GM21447 (cell line): ENCODE data around the gene ACTN1.

Experiments used
- ATAC-seq: cut with Tn5 transposase; IDR thresholded peaks from one replicate; pipeline ENCODE4 v1.9.1; 2021; ENCODE audit not compliant: unreplicated experiment

The ACTN1 gene

DNA sequence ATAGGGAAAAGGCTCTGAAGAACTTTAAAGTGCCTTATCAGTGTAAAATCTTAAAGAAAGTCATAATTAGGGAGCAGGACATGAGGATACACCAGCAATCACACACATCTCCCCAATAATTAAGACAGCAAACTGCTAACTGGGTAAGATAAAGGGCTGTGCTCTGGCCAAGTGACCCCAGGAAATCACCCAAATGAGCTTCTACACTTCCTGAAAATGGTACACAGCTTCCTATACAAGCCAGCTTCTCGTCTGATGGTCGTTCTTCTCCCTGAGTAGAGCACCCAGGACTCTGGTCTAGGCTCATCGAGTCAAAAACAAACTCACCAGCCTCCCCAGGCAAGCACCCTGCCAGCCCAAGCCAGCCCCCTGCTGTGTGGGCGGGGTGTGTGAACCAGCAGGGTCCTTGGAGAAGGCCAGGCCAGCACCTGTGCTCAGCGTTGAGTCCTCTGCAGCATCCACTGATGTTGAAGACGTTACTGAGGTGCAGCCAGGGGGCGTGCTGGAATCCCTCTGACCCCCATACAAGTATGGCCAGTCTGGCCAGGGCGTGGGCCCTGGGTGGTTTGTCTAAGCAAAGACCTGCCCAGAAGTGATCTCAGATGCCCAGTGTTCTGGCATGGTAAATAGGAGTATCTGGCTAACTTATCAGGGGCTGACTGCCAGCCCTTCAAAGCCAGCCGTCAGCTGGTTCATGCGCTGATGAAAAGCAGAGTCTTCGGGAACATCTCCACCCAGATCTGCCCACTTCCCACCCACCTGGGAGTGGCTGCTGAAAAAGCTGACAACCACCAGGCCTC is 41.4 kb downstream of the ACTN1 start:
- no peak for ATAC-seq

DNA sequence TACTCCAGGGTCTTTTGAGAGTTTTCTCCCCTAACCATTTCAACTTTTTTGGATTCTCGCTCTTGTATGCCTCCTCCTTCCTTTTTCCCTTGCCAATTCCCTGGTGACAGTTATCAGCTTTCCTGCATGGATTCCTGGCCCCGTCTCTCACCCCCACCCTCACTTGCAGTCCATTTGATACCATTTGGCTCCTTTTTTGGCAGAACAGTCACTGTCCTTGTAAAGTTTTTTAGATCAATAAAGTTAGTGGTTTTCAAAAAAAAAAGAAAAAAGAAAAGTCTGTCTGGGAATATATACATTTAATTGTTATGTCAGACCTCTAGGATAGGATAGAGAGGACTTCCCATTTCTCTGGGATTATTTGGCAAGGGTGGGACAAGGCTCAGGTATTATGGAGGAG is 42.1 kb downstream of the ACTN1 start:
- no peak for ATAC-seq

DNA sequence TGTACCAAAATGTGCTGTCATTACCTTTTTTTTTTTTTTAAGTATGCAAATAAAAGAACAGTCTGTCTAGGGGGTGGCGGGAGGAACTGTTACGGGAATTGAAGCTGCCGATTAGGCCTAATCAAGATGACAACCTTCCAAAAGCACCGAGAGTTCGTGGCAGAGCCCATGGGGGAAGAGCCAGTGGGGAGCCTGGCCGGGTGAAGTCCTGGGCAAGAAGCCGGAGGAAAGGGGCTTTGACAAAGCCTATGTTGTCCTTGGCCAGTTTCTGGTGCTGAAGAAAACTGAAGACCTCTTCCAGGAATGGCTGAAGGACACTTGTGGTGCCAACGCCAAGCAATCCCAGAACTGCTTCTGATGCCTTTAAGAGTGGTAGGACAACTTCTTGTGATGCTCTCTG is 42.6 kb downstream of the ACTN1 start:
- ATAC-seq, result no peak

DNA sequence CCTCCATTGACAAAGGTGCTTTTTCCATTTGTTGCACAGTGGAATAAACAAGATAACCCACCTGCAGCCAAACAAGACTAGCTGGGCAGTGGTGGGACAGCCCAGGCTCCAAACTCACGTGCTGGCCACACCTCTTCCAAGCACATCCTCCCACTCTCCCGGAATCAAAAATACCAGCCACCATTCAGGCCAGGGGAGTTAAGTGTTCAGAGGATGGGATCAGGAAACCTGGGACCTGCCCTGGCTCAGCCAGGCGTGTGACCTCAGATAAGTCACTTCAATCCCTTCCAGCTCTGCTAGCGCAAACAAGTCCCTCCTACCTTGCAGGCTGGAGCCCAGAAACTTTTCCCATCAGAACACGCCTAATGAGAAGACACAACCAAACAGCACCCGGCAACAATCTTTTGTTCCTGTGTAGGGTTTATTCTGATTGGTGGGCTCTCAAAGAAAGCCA is 43.3 kb downstream of the ACTN1 start:
- no peak for ATAC-seq

DNA sequence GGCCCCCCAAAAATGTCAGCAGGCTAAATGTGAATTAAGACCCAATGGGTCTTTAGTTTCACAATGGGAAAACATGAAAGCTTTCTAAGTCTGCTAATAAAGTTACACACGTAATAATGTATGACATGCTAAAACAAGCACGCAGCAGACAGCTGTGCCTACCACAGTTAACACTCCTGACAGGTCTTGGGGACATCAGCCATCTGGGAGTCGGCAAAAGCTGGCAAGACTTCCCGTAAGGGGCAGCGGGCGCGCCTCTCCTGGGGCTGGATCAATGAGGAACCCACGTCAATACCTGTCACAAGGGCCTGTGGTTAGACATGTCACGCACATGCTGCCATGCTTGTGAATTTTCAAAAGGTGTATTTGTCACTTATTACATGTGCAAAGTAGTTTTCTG is 45.0 kb downstream of the ACTN1 start:
- no peak for ATAC-seq

DNA sequence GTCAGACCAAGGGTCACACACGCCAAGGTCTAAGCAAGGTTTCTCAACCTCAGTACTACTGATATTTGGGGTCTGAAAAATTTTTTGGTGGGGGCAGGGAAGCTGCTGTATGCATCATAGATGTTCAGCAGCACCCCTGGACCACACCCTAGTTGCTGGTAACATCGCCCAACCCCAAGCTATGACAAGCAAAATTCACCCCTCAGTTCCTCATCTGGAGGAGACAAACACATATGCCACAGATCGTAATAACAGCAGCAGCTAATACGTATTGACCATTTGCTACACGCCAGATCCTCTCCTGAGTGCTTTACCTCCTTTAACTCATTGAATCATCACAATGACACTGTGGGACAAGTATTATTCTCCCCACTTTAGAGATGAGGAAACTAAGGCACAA is 46.4 kb downstream of the ACTN1 start:
- no peak for ATAC-seq

DNA sequence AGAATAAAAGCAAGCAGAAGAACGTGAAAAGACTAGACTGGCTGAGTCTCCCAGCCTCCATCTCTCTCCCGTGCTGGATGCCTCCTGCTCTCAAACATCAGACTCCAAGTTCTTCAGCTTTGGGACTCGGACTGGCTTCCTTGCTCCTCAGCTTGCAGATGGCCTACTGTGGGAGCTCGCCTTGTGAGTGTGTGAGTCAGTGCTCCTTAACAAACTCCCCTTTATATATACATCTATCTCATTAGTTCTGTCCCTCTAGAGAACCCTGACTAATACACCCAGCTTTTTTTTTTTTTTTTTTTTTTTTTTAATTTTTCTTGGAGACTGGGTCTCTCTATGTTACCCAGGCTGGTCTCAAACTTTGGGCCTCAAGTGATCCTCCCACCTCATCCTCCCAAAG is 46.9 kb downstream of the ACTN1 start:
- ATAC-seq, result no peak

DNA sequence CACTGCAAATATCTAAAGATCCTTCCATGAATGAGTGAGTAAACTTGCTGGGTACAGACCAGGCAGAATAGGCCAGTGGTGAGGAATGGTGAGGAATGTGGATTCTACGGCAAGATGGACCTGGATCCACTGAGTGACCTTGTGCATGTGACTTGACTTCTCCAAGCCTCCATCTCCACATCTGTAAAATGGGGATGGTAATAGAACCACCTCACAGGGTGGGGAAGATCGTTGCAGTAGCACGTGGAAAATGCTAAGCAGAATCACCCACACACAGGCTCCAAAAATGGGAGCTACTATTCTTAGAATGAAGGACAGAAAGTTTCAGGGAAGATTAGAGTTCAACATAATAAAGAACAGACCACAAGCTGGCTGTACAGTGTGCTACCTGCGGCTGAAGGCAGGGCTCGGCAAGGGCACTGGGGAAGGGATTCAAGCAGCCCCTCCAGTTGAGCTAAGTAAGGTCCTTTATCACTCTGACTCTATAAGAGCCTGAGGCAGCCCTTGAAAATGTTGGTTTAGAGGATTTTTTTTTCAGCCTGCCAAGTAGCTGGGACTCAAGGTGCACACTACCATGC is 47.5 kb downstream of the ACTN1 start:
- ATAC-seq, result no peak

DNA sequence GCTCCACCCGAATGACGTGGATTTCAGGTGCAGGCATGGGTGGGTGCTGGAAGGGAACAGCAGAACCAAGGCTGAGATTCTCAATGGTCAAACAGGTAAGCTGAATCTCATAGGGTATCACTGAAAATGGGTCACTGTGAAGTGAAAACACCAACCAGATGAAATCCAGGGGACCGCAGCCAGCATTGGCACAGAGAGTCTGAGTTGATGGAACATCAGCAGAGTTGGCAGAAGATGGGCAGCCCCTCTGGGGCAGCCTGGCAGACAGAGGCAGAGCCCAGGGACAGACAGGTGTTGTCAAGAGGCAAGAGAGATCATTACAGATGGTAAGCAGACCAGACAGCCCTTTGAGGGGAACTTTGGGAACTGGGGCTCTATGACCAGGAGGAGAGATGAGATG is 48.0 kb downstream of the ACTN1 start:
- no peak for ATAC-seq

DNA sequence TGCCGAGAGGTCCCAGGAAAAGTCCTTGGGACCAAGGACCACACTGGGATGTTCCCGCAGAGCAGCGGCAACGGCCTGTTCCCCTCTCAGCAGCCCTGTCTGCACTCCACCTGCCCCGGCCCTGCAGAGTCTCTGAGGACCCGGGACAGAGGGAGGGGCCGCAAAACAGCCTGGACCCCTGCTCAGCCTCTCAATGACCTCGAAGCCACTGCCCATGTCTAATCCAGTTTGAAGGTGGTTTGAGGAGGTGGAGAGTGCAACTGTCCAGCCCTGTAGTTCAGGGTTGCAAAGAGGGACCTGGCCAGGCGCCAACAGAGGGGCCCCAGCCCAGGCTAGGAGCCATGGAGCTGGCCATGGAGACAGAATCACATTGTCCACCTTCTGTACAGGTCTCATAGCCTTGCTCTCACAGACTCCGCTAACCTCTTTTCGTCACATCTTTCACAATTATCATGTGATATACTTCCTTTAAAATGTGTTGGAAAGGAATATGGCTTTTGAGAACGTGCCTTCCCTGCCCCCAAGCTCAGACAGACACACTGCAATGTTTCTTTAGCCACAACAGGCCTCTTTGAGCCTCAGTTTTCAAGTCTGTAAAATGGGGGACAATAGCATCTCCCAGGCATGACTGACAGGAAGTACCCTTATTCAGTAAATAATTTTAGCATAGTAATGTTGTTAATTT is 49.3 kb downstream of the ACTN1 start:
- no peak for ATAC-seq

DNA sequence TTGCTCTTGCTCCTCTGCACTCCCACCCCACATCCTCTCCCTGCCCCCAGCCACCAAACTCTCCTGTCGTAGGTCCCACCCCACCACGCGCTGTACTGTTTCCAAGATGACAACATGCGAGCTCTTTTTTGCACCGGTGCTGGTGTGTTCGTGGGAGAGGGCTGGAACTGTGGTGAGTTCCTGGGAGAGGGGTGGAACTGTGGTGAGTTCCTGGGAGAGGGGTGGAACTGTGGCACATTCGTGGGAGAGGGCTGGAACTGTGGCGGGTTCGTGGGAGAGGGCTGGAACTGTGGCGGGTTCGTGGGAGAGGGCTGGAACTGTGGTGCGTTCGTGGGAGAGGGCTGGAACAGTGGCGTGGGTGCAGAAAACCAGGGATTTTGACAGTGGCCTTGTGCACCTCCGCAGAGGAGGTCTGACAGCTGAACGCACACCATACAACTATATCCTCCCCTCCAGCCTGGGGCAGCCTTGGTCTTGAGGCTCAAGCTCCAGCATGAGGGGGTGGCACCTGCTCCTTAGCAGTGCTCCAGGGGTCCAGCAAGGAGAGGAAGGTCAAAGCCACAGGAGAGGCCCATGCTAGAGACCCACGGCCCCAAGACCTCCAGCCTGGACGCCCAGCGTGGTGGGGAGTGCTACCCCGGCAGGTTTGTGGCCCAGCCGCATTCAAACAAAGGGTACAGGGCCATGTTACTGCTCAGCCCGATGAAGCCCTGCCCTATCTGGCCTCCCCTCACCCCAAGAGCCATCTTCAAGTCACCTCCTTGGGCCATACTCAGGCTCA is 50.1 kb downstream of the ACTN1 start:
- ATAC-seq, result no peak

DNA sequence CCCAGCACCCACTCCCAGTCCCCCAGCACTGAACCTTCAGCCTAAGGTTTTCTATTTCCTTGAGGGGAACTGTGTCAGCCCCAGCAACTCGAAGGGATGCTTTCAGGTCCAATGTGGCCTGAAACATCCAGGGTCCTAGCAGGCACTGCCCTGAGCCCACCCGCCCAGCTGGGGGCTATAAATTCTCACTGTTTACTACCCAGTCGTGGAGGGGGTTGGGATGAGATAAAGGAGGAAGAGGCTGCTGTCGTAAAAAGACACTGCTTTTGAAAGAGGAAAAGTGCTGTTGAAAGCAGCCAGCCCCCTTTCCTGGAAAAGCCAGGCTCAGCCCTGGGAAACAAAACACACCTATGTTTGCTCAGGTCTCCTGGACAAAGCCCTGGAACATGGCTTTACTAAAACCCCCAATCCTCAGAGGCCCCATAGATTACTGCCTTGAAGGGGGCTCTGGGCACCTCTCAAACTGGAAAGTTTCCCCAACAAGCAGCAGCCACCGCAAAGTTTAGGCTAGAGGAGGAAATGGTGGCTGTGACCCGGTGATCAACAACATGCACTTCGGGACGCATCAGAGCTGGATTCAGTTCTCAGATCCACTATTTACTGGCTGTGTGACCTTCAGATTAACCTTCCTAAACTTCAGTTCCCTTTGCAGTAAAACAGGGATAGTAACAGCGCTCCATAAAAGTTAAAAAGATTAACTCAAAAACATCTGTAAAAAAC is 51.0 kb downstream of the ACTN1 start:
- ATAC-seq, result no peak

DNA sequence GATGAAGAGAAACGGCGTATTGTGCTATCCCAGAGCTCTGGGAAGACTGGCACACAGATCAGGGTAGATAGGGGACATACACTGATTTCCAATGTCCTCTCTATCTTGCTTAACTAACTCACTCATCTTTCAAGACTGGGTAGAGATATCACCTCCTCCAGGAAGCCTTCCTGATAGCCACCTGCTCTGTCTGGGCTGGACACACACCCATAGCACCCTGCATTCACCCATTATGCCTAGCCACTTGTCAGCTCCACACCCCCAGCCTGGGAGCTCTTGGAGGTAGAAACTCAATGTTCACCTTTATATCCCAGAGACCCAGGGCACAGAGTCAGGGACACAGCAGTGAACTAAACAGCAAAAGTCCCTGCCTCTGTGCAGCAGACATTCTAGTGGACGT is 52.0 kb downstream of the ACTN1 start:
- ATAC-seq, result no peak

DNA sequence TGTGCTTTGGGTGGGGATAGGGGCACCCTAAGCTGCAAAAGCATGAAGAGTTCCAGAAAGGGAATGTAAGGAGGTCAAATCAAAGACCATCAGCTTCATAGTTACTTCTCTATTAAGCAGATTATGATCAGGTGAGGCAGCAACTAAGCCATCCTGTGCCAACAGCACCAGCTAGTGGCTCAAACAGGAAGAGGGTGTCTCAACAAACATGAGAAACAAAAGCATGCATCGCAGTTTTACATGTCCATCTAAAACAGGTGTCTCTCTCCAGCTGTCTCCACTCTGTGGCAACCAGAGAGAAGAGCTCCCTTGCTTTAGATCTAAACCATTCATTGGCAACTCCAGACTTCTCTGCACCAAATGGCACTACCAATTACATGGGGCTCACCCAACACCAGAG is 52.9 kb downstream of the ACTN1 start:
- no peak for ATAC-seq

DNA sequence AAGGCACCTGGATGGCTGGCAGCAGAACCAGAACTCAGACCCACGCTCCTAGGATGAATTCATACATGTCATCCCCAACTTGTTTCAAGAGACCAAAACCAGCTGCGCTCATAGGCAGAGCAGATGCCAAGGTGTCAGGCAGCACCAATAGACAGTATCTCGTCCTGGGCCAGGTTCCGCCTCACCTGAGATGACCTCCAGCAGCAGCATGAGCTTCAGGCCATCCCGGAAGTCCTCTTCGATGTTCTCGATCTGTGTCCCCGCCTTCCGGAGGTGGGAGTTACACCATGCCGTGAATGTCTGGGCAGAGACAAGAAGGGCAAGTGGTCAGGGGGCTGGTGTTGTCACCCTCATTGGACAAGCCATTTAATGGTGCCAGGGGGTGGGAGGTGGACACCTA is 53.7 kb downstream of the ACTN1 start:
- no peak for ATAC-seq

DNA sequence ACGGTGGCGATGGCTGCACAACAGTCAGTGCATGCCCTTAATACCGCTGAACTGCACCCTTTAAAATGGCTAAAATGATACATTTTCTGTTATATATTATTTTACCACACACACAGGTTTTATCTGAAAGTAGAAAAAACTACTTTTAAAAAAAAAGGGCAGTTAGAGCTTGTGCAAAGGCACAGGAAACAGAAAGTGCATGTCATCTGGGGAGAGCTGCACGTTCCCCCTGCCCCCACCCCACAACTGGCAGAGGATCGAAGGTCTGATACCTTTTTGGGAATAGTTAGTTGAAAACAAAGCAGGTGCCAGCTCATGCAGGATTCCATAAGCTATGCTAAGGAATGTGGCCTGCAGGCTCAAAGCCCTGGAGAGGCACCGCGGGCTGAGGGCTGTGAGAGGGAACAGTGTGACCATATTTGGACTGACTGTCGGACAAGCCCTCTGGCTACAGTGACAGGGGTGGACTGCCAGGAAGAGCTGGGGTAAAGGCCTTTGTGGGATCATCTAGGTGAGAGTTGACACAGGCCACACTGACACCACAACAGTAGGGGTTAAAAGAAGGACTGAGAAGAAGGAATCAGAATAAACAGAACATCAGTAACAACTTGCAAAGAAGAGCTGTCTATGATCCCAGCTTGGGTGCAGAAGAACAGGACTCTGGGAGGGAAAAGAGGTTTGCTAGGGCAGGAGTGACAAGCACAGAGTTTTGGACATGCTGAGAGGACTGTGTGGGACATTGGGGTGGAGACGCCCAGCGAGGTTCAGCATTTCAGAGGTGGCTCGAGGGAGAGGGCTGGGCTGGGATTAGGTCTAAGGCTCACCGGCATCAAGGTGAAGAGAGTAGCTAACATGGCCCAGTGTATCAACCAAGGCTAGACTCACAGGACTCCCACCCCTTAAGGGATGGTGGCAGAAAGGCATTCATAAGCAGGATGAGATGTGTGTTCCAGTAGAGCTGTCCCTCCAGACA is 54.6 kb downstream of the ACTN1 start:
- no peak for ATAC-seq

DNA sequence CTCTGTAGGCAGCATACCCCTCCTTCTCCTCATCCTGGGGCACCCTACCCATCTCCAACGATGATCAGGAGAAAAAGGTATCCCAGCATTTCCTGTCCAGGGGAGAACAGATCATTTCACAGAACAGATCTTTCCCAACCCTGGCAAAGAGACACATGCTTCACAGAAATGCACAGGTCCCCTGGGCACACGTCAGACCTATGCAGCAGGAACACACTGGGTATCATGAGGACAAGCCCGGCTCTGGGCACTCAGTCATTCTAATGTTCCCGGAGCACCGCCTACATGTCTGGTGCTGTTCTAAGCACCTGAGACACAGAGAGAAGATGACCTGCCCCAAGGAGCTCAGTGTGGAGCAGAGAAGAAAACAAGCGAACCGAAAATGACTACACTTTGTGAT is 56.2 kb downstream of the ACTN1 start:
- ATAC-seq, result no peak

DNA sequence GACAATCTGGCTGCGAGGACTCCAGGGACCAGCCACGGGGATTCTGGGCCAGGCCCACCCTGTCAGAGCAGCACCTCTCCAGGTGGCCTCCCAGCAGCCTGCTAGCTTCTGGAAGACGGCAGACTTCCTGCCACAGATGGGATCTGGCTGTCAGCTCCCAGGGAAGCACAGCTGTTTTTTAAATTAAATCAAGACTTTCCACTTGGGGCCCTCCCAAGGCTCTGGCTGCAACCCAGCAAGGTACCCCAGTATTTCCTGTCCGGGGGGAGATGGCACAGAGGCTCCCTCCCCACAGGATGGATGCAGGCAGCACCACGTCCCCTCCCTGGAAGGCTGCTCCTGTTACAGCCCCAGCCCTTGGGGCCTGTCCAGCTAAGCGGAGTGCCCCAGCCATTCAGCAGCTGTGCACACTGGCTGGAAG is 56.9 kb downstream of the ACTN1 start:
- ATAC-seq, result no peak

DNA sequence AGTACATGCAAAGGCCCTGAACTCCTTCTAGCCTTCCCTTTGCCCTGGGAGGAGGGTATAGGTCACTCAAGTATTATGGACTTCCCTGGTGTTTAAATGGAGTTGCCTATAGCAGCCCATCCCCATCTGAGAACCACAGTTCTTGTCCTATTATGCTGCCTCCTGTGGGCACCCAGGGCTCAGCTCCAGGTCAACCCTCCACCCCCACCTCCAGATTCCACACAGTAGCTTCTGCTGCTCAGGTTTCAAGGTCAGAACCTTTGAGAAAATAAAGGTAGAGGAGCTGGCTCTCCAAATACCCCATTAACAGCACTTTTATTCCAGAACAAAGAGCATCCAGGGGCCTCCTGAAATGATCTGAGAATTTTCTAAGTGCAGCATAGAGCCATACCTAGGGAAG is 57.4 kb downstream of the ACTN1 start:
- no peak for ATAC-seq

DNA sequence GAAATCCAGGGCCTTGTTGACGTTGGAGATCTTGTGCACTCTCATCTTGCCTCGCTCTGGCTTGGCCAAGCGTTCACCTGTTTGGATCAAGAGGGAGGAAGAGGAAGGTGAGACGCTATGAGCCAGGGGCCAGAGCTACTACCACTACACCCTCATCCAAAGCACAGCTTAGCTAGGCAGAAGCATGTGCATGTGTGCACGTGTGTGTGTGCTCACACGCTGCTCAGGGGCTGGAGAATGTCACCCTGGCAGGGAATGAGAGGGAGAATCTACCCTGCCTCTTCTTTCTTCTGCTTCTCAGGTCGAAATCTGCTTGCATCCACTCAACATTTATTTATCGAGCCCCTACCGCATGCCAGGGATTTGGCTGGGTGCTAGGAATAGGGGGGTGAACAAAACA is 58.1 kb downstream of the ACTN1 start:
- no peak for ATAC-seq
